Transverse colon (tissue), 4 donors: ENCODE measurements around the gene NUP98. TPM values are rescaled to one million over a fixed set of nuclear protein-coding genes. Genes with fewer than 3 reads are reported as not detected.

Source experiments
- DNase-seq: peaks from one replicate; pipeline ENCODE4 v3.0.0-alpha.2; 2019
- H3K27ac ChIP-seq, 4 donors: fragments of 200-600 bp; sonication (generic); 2 replicates each; pipeline ENCODE4 v1.5.1; 2016 to 2018; ENCODE audit warnings: inconsistent platforms in 4 of 4
- H3K27me3 ChIP-seq: fragments of 200-600 bp; sonication (generic); 2 replicates; pipeline ENCODE4 v1.5.1; 2017; ENCODE audit warnings: inconsistent platforms
- H3K36me3 ChIP-seq, 4 donors: fragments of 200-600 bp; sonication (generic); 2 replicates each; pipeline ENCODE4 v1.5.1; 2017 to 2019; ENCODE audit warnings: inconsistent platforms in 4 of 4
- H3K4me1 ChIP-seq, 4 donors: fragments of 200-600 bp; sonication (generic); 2 replicates each; pipeline ENCODE4 v1.5.1; 2017 to 2020; ENCODE audit warnings: inconsistent platforms in 4 of 4
- H3K4me3 ChIP-seq, 4 donors: fragments of 200-600 bp; sonication (generic); 1 replicate in 1 of 4; 2 replicates in 3 of 4; pipeline versions ENCODE4 v1.5.1 to v1.6.1; 2017 to 2019; ENCODE audit warnings: inconsistent platforms in 4 of 4
- H3K9me3 ChIP-seq, 2 donors: fragments of 200-600 bp; sonication (generic); 2 replicates each; pipeline ENCODE4 v1.5.1; 2017 to 2019; ENCODE audit warnings: inconsistent platforms in 2 of 2
- CTCF ChIP-seq, 5 experiments: fragments of 200-600 bp in 3 of 5; fragments of 450-650 bp in 2 of 5; sonication (generic) in 3 of 5; IDR thresholded peaks; 1 replicate in 2 of 5; 2 replicates in 3 of 5; pipeline ENCODE4 v1.5.1; 2016 to 2017; ENCODE audit warnings: antibody characterized with exemption in 5 of 5, inconsistent platforms in 3 of 5, mild to moderate bottlenecking in 2 of 5, moderate library complexity in 1 of 5
- EP300 ChIP-seq: sonication (generic); formaldehyde crosslinking; IDR thresholded peaks from one replicate; pipeline ENCODE4 v1.6.1; 2017; ENCODE audit warnings: antibody characterized with exemption, low read depth
- POLR2A ChIP-seq: fragments of 450-650 bp; IDR thresholded peaks from one replicate; pipeline ENCODE4 v1.6.1; 2016; ENCODE audit warnings: antibody characterized with exemption, mild to moderate bottlenecking, moderate library complexity
- POLR2AphosphoS5 ChIP-seq, 3 donors: sonication (generic); formaldehyde crosslinking; IDR thresholded peaks; one replicate each; pipeline ENCODE4 v1.6.1; 2016; ENCODE audit warnings: antibody characterized with exemption in 3 of 3
- WGBS, 2 donors: methylation state at CpG; one replicate each; pipeline ENCODE4 v1.1.5; 2018; ENCODE audit warnings: low coverage in 1 of 2; 5-methylcytosine and 5-hydroxymethylcytosine counted together
- in situ Hi-C, 4 donors: fragments of 200-750 bp; cut with MboI; loops; one replicate each; pipeline versions ENCODE4 v1.15.0 to v1.15.1; 2017; ENCODE audit warnings: low sequenced_read_pairs in 3 of 4, low pct_ligation_motif_present in 1 of 4, low pct_unique_long_range_greater_than_20kb in 1 of 4
- intact Hi-C: fragments of 100-400 bp; cut with DNase I; formaldehyde crosslinking; loops from one replicate; pipeline ENCODE4 v1.15.1; 2023; ENCODE audit warnings: low total_unique reads
- total RNA-seq, 4 donors: library from RNA; depleted of rRNA; stranded (reverse); fragments of >200 nt; gene quantifications; one replicate each; pipeline ENCODE4 v1.1.0, GENCODE V29; 2016

NUP98 gene
- total RNA-seq, 4 donors from 2014 or later, result 37.0 to 103 (median 72.4) TPM

- Histone ChIP-seq H3K27me3 (no peaks in the 10 kb centered on the region), H3K4me1 (no peaks in the 10 kb centered on the region), H3K9me3 (no peaks in the 10 kb centered on the region), H3K4me3 (no peak overlapping the region), H3K27ac (no peak overlapping the region), H3K36me3 (peaks cover 0 to 71% (median 20%) of the 10 kb centered on the region in 4 donors)
- intact Hi-C loops, result no loop called here
- in situ Hi-C loops, result no loop called here
- 74 to 91% methylated on average over 2 to 3 of the region's 3 CpGs for WGBS, 2 donors
- TF ChIP-seq EP300 (no peak), CTCF (IDR thresholded peaks at IDR 0.05) (no peak), POLR2A (no peak)
- no peak for DNase-seq
Observed at GRCh38 chr11:3703383-3703782, 94.0 kb downstream of the NUP98 start.

- H3K27me3 ChIP-seq, result no peaks in the 10 kb centered on the region
- H3K4me1 ChIP-seq, result no peaks in the 10 kb centered on the region
- no peak for TF ChIP-seq POLR2AphosphoS5 (IDR thresholded peaks at IDR 0.05)
- no peak overlapping the region for H3K4me3 ChIP-seq
- intact Hi-C loops (no loop called here), in situ Hi-C loops (no loop called here)
- peaks cover 0 to 83% (median 27%) of the 10 kb centered on the region in 4 donors for H3K36me3 ChIP-seq
- DNase-seq, result no peak
- WGBS, 2 donors, result 89 to 97% methylated on average over 2 of the region's 2 CpGs
- no peaks in the 10 kb centered on the region for H3K9me3 ChIP-seq
- no peak overlapping the region for H3K27ac ChIP-seq
Observed at GRCh38 chr11:3700910-3701309, 96.4 kb downstream of the NUP98 start.

- 92 to 95% methylated on average over 2 of the region's 2 CpGs for whole genome bisulfite sequencing, 2 donors
- in situ Hi-C loops, result no loop called here
Observed at GRCh38 chr11:3700410-3700809, 96.9 kb downstream of the NUP98 start.

GRCh38 chr11:3686751-3687150 is 110.6 kb downstream of the NUP98 start:
- Histone ChIP-seq H3K4me1 (no peaks in the 10 kb centered on the region), H3K4me3 (no peak overlapping the region), H3K36me3 (peaks cover 0 to 81% (median 32%) of the 10 kb centered on the region in 4 donors), H3K27me3 (no peaks in the 10 kb centered on the region), H3K27ac (no peak overlapping the region), H3K9me3 (no peaks in the 10 kb centered on the region)
- in situ Hi-C loops, result no loop called here
- TF ChIP-seq POLR2A (no peak), EP300 (no peak), POLR2AphosphoS5 (IDR thresholded peaks at IDR 0.05) (no peak), CTCF (IDR thresholded peaks at IDR 0.05) (no peak)
- WGBS, 2 donors, result 43 to 72% methylated on average over 2 to 4 of the region's 4 CpGs
- intact Hi-C loops, result no loop called here
- DNase-seq, result no peak

More at GRCh38 chr11:3700410-3700809, 96.9 kb downstream of the NUP98 start:
- Histone ChIP-seq H3K4me1 (no peaks in the 10 kb centered on the region), H3K27ac (no peak overlapping the region), H3K4me3 (no peak overlapping the region), H3K9me3 (no peaks in the 10 kb centered on the region), H3K36me3 (peaks cover 0 to 84% (median 30%) of the 10 kb centered on the region in 4 donors), H3K27me3 (no peaks in the 10 kb centered on the region)
- no peak for DNase-seq
- intact Hi-C loops, result no loop called here
- TF ChIP-seq POLR2A, result no peak
- no peak for TF ChIP-seq CTCF (IDR thresholded peaks at IDR 0.05)
- no peak for TF ChIP-seq POLR2AphosphoS5 (IDR thresholded peaks at IDR 0.05)
- TF ChIP-seq EP300, result no peak

- Histone ChIP-seq H3K9me3 (no peaks in the 10 kb centered on the region), H3K4me1 (no peaks in the 10 kb centered on the region), H3K36me3 (peaks cover 0 to 79% (median 32%) of the 10 kb centered on the region in 4 donors), H3K27ac (no peak overlapping the region), H3K4me3 (no peak overlapping the region), H3K27me3 (no peaks in the 10 kb centered on the region)
- 76% methylated on average over 7 of the region's 7 CpGs; no CpG with 5 or more reads in 1 of the 2 donors for WGBS, 2 donors
- intact Hi-C loops, result no loop called here
- in situ Hi-C loops, result no loop called here
- no peak for DNase-seq
- TF ChIP-seq POLR2A (no peak), EP300 (no peak), POLR2AphosphoS5 (IDR thresholded peaks at IDR 0.05) (no peak), CTCF (IDR thresholded peaks at IDR 0.05) (no peak)
Observed at GRCh38 chr11:3685923-3686322, 111.4 kb downstream of the NUP98 start.
